Upper lobe of left lung (tissue), 6 donors: ENCODE results near the gene PLIN4. TPM values are rescaled to one million over a fixed set of nuclear protein-coding genes. Genes with fewer than 3 reads are reported as not detected.
"Not testable (repeated sequence)": the region's sequence is repeated elsewhere in the genome, so short reads cannot be mapped to it uniquely, and the experiment has no call there.

Experiments used
- ATAC-seq, 2 donors: fragments of 200-7000 bp; cut with Tn5 transposase; one replicate each; pipeline ENCODE4 v1.9.1; 2022; ENCODE audit warnings: mild to moderate bottlenecking in 2 of 2, moderate library complexity in 2 of 2; ENCODE audit not compliant: low FRiP score in 2 of 2
- DNase-seq, 2 donors: peaks; one replicate each; pipeline ENCODE4 v3.0.0-alpha.2; 2019 to 2020
- H3K27ac ChIP-seq, 4 donors: fragments of 200-600 bp; sonication (generic); one replicate each; pipeline ENCODE4 v1.5.1; 2016 to 2019
- H3K27me3 ChIP-seq, 4 donors: fragments of 200-600 bp; sonication (generic); one replicate each; pipeline ENCODE4 v1.5.1; 2017 to 2019
- H3K36me3 ChIP-seq, 4 donors: fragments of 200-600 bp; sonication (generic); one replicate each; pipeline ENCODE4 v1.5.1; 2016 to 2019
- H3K4me1 ChIP-seq, 4 donors: fragments of 200-600 bp; sonication (generic); one replicate each; pipeline ENCODE4 v1.5.1; 2018 to 2019
- H3K4me3 ChIP-seq, 4 donors: fragments of 200-600 bp; sonication (generic); one replicate each; pipeline ENCODE4 v1.5.1; 2017 to 2019; ENCODE audit warnings: mild to moderate bottlenecking in 2 of 4, moderate library complexity in 1 of 4
- H3K9me3 ChIP-seq, 4 donors: fragments of 200-600 bp; sonication (generic); one replicate each; pipeline ENCODE4 v1.5.1; 2018 to 2019
- CTCF ChIP-seq, 6 experiments: fragments of 450-650 bp in 4 of 6; fragments of 200-600 bp in 2 of 6; sonication (generic) in 2 of 6; IDR thresholded peaks; one replicate each; pipeline ENCODE4 v1.5.1; 2016 to 2019; ENCODE audit warnings: antibody characterized with exemption in 6 of 6
- EP300 ChIP-seq, 4 donors: sonication (generic); formaldehyde crosslinking; IDR thresholded peaks; one replicate each; pipeline ENCODE4 v1.5.1; 2017; ENCODE audit warnings: antibody characterized with exemption in 4 of 4, control low read depth in 2 of 4
- POLR2A ChIP-seq, 4 donors: fragments of 450-650 bp; IDR thresholded peaks; one replicate each; pipeline ENCODE4 v1.5.1; 2016 to 2017; ENCODE audit warnings: antibody characterized with exemption in 4 of 4, mild to moderate bottlenecking in 2 of 4
- POLR2AphosphoS5 ChIP-seq, 2 donors: sonication (generic); formaldehyde crosslinking; IDR thresholded peaks; one replicate each; pipeline ENCODE4 v1.5.1; 2017; ENCODE audit warnings: antibody characterized with exemption in 2 of 2
- WGBS, 2 donors: methylation state at CpG; one replicate each; pipeline ENCODE4 v1.1.5; 2017 to 2018; 5-methylcytosine and 5-hydroxymethylcytosine counted together
- total RNA-seq, 6 donors: library from RNA; depleted of rRNA in 4 of 6; stranded (reverse); fragments of >200 nt in 4 of 6; gene quantifications; one replicate each; pipeline versions ENCODE4 v1.1.0 to v1.2.1, GENCODE V29; 2016 to 2021
- donor health status: DM: no; HTN: no; CAD: no; lungs with moderate emphysema.
- donor health status: DM: no; HTN: yes; CAD: no; lungs with severe emphysema.

PLIN4 gene
- total RNA-seq, result 10 to 100 TPM in 1 of 6 donors, 1 to 10 TPM in 5; 1.8 to 11.5 (median 3.8) TPM

- Histone ChIP-seq H3K4me3 (no peak within 1 kb of the TSS), H3K27me3 (no peaks in the 10 kb centered on the region), H3K9me3 (no peaks in the 10 kb centered on the region), H3K4me1 (no peaks in the 10 kb centered on the region), H3K36me3 (no peaks in the 10 kb centered on the region), H3K27ac (no peak within 1 kb of the TSS)
- peak in 1 of 2 donors; percentile 83 for DNase-seq
- TF ChIP-seq EP300 (IDR thresholded peaks at IDR 0.05) (no peak), POLR2AphosphoS5 (IDR thresholded peaks at IDR 0.05) (no peak), CTCF (IDR thresholded peaks at IDR 0.05) (no peak), POLR2A (IDR thresholded peaks at IDR 0.05) (no peak)
- WGBS, 2 donors, result 77 to 78% methylated on average over 18 to 19 of the region's 34 CpGs
- ATAC-seq, result peak; percentile 23 to 31
Observed at GRCh38 chr19:4518345-4519171, at the start of gene PLIN4. PLIN4 (minus strand) TSS chr19:4518486; CDS start chr19:4518272, 214 bp downstream.

DNA sequence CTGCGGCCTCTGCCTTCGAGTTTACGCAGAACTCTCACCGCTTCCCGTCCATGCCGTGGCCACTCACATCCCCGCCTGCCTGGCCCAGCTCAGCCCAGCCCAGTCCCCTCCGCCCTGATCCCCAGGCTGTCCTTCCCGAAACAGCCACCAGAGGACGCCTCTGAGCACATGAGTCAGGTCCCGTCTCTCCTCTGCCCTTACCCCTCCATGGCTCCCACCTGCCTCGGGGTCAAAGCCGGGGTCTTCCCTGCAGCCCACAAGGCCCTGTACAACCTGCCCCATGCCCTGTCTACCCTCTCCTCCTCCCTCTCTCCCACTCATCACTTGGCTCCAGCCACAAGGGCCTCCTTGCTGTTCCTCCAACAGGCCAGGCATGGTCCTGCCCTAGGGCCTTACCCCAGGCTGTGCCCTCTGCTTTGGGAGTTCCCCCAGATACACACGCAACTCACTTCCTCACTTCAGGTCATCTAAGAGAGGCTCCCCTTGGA is 49.3 kb upstream of the PLIN4 start:
- TF ChIP-seq POLR2A (IDR thresholded peaks at IDR 0.05) (no peak), CTCF (IDR thresholded peaks at IDR 0.05) (peak; percentile 60 to 80 (median 78)), POLR2AphosphoS5 (IDR thresholded peaks at IDR 0.05) (no peak)
- no peak overlapping the region for H3K27ac ChIP-seq
- H3K4me1 ChIP-seq, result peaks cover 0 to 4% (median 0%) of the 10 kb centered on the region in 4 donors
- H3K9me3 ChIP-seq, result no peaks in the 10 kb centered on the region
- DNase-seq, result peak; percentile 41 to 76
- H3K27me3 ChIP-seq, result no peaks in the 10 kb centered on the region
- no peak overlapping the region for H3K4me3 ChIP-seq
- 48 to 65% methylated on average over 12 to 14 of the region's 14 CpGs for WGBS, 2 donors
- ATAC-seq, result peak; percentile 73 to 81
- no peaks in the 10 kb centered on the region for H3K36me3 ChIP-seq

GRCh38 chr19:4566402-4567051 is 48.2 kb upstream of the PLIN4 start:
- H3K4me1 ChIP-seq, result peaks cover 0 to 4% (median 0%) of the 10 kb centered on the region in 4 donors
- ATAC-seq (no peak), DNase-seq (peak in 1 of 2 donors; percentile 73)
- TF ChIP-seq CTCF (IDR thresholded peaks at IDR 0.05) (no peak), EP300 (IDR thresholded peaks at IDR 0.05) (no peak), POLR2AphosphoS5 (IDR thresholded peaks at IDR 0.05) (no peak), POLR2A (IDR thresholded peaks at IDR 0.05) (no peak)
- H3K27me3 ChIP-seq, result no peaks in the 10 kb centered on the region
- no peaks in the 10 kb centered on the region for H3K9me3 ChIP-seq
- no peaks in the 10 kb centered on the region for H3K36me3 ChIP-seq
- 86 to 87% methylated on average over 19 to 27 of the region's 35 CpGs for WGBS, 2 donors
- H3K27ac ChIP-seq, result no peak overlapping the region
- H3K4me3 ChIP-seq, result no peak overlapping the region

- H3K4me3 ChIP-seq, DNase-seq, H3K9me3 ChIP-seq, H3K27me3 ChIP-seq, H3K27ac ChIP-seq, H3K36me3 ChIP-seq: not testable (repeated sequence)
- TF ChIP-seq EP300 (IDR thresholded peaks at IDR 0.05), result peak in 1 of 4 donors; percentile 18
- peaks cover 0 to 12% (median 6%) of the 10 kb centered on the region in 4 donors for H3K4me1 ChIP-seq
- WGBS, 2 donors, result 65 to 75% methylated on average over 5 of the region's 5 CpGs
- peak; percentile 50 to 65 for ATAC-seq
Observed at GRCh38 chr19:4563562-4563961, 45.3 kb upstream of the PLIN4 start.

DNA sequence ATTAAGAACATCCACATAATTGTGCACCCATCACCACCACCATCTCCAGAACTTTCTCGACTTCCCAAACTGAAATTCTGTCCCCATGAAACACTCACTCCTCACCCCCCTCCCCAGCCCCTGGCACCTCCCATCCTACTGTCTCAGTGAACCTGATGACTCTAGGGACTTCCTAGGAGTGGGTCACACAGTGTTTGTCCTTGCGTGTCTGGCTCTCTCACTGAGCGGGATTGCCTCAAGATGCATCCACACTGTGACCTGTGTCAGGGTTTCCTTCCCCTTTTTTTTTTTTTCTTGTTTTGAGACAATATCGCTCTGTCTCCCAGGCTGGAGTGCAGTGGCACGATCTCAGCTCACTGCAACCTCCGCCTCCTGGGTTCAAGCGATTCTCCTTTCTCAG is 43.8 kb upstream of the PLIN4 start:
- DNase-seq, result peak in 1 of 2 donors; percentile 41
- H3K4me3 ChIP-seq, H3K36me3 ChIP-seq, H3K9me3 ChIP-seq, H3K27me3 ChIP-seq: not testable (repeated sequence)
- WGBS, 2 donors, result 50 to 71% methylated on average over 7 of the region's 7 CpGs
- H3K27ac ChIP-seq, result peak overlapping the region in 1 of 4 donors; percentile 11
- peaks cover 5 to 18% (median 12%) of the 10 kb centered on the region in 4 donors for H3K4me1 ChIP-seq
- peak; percentile 66 to 73 for ATAC-seq
